Left ventricle myocardium inferior (tissue), 1 donor: ENCODE data around the gene TNIK. TPM values are rescaled to one million over a fixed set of nuclear protein-coding genes. Genes with fewer than 3 reads are reported as not detected.

Source experiments
- DNase-seq: peaks from one replicate; pipeline ENCODE4 v3.0.0-alpha.2; 2020
- H3K27ac ChIP-seq: fragments of 200-600 bp; replicated peaks from 2 replicates; pipeline ENCODE4 v1.8.0; 2021
- H3K27me3 ChIP-seq: fragments of 200-600 bp; 2 replicates; pipeline ENCODE4 v1.8.0; 2021; ENCODE audit warnings: low read depth
- H3K36me3 ChIP-seq: fragments of 200-600 bp; 2 replicates; pipeline ENCODE4 v1.8.0; 2021
- H3K4me1 ChIP-seq: fragments of 200-600 bp; 2 replicates; pipeline ENCODE4 v1.8.0; 2021
- H3K4me3 ChIP-seq: fragments of 200-600 bp; 2 replicates; pipeline ENCODE4 v1.8.0; 2021; ENCODE audit warnings: mild to moderate bottlenecking, moderate library complexity
- H3K9me3 ChIP-seq: fragments of 200-600 bp; replicated peaks from 2 replicates; pipeline ENCODE4 v1.8.0; 2021
- intact Hi-C: fragments of 100-400 bp; cut with micrococcal nuclease; formaldehyde crosslinking; loops from one replicate; pipeline ENCODE4 v1.11.0; 2022
- total RNA-seq: library from RNA; stranded (reverse); fragmentation: NEBNext Ultra II Directional; extraction: Animal tissue kit (Norgen Biotek cat#: 25700); gene quantifications from one replicate; pipeline ENCODE4 v1.2.1, GENCODE V29; 2021
- TF ChIP-seq, protein P1 (sequence below): fragments of 200-600 bp; IDR thresholded peaks from 2 replicates; pipeline ENCODE4 v1.8.0; 2021; ENCODE audit warnings: antibody characterized with exemption, mild to moderate bottlenecking, borderline replicate concordance
- donor health status: DM: no; HTN: yes; CAD: no; lungs with severe emphysema.

The TNIK gene
- total RNA-seq, 1 donor from 2014 or later: 28.6 TPM

DNA sequence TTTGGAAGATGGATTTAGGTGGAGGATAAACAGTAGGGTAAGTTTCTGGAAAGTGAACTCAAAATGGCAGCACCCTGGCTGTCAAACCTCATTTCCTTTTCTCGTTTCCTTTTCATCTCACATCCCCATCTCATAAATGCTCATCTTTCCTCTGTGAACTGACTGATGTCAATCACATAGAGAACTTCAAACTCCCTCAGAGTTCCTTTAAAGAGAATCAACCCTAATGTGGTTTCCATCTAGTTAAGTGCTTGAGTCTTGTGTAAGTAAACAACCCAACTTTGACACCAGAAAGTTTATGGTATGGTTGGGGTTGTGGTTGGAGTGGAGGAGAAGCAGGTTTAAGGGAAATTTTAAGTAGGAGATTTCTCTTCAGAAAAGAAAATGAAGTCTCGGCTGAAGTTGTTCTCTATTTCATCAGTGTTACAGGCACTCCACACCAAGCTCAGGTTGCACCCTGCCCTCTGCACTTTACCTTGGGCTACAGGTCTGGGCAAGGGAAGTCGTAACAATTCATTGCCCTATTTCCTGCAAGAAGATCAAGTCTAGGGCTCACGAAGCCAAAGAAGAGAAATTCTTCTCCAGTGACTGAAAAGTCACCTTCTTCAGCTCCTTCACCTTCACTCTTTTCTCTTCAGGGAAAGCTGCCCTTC is 34.4 kb upstream of the TNIK start:
- Histone ChIP-seq H3K27ac (no peak overlapping the region), H3K9me3 (no peaks in the 10 kb centered on the region), H3K4me1 (no peaks in the 10 kb centered on the region), H3K27me3 (no peaks in the 10 kb centered on the region), H3K4me3 (no peak overlapping the region), H3K36me3 (no peaks in the 10 kb centered on the region)
- TF ChIP-seq, protein P1, sequence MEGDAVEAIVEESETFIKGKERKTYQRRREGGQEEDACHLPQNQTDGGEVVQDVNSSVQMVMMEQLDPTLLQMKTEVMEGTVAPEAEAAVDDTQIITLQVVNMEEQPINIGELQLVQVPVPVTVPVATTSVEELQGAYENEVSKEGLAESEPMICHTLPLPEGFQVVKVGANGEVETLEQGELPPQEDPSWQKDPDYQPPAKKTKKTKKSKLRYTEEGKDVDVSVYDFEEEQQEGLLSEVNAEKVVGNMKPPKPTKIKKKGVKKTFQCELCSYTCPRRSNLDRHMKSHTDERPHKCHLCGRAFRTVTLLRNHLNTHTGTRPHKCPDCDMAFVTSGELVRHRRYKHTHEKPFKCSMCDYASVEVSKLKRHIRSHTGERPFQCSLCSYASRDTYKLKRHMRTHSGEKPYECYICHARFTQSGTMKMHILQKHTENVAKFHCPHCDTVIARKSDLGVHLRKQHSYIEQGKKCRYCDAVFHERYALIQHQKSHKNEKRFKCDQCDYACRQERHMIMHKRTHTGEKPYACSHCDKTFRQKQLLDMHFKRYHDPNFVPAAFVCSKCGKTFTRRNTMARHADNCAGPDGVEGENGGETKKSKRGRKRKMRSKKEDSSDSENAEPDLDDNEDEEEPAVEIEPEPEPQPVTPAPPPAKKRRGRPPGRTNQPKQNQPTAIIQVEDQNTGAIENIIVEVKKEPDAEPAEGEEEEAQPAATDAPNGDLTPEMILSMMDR: no peak
- no peak for DNase-seq
- intact Hi-C loops: no loop called here

DNA sequence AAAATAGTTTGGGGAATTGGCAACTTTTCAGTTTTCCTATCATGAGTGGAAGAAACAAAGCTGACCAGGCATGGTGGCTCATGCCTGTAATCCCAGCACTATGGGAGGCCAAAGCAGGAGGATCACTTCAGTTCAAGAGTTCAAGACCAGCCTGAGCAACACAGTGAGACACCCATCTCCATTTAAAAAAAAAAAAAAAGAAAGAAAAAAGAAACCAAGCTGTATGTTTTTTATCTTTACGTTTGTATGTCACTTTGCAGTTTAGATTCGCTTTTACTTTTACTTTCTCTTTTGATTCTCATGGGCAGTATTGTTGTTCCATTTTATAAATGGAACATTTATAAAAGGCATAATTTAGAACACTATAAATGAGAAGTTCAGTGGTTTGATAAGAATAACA is 31.2 kb upstream of the TNIK start:
- no peaks in the 10 kb centered on the region for H3K36me3 ChIP-seq
- intact Hi-C loops: no loop called here
- no peaks in the 10 kb centered on the region for H3K27me3 ChIP-seq
- no peaks in the 10 kb centered on the region for H3K4me1 ChIP-seq
- H3K4me3 ChIP-seq: no peak overlapping the region
- H3K27ac ChIP-seq: no peak overlapping the region
- H3K9me3 ChIP-seq: no peaks in the 10 kb centered on the region
- no peak for DNase-seq
- TF ChIP-seq, protein P1: no peak

GRCh38 chr3:171490901-171491300 is 30.7 kb upstream of the TNIK start:
- TF ChIP-seq, protein P1: no peak
- Histone ChIP-seq H3K36me3 (no peaks in the 10 kb centered on the region), H3K4me3 (no peak overlapping the region), H3K9me3 (no peaks in the 10 kb centered on the region), H3K27me3 (no peaks in the 10 kb centered on the region), H3K27ac (no peak overlapping the region), H3K4me1 (no peaks in the 10 kb centered on the region)
- no peak for DNase-seq
- intact Hi-C loops: no loop called here

- TF ChIP-seq, protein P1: no peak
- intact Hi-C loops: no loop called here
- Histone ChIP-seq H3K27ac (no peak overlapping the region), H3K9me3 (no peaks in the 10 kb centered on the region), H3K36me3 (no peaks in the 10 kb centered on the region), H3K27me3 (no peaks in the 10 kb centered on the region), H3K4me3 (no peak overlapping the region), H3K4me1 (no peaks in the 10 kb centered on the region)
- no peak for DNase-seq
Measured at GRCh38 chr3:171489348-171489747, 29.1 kb upstream of the TNIK start.

GRCh38 chr3:171488479-171488878 is 28.3 kb upstream of the TNIK start:
- no peak for DNase-seq
- H3K4me3 ChIP-seq: no peak overlapping the region
- no peak overlapping the region for H3K27ac ChIP-seq
- H3K36me3 ChIP-seq: no peaks in the 10 kb centered on the region
- TF ChIP-seq, protein P1: no peak
- intact Hi-C loops: no loop called here
- H3K27me3 ChIP-seq: no peaks in the 10 kb centered on the region
- H3K9me3 ChIP-seq: no peaks in the 10 kb centered on the region
- H3K4me1 ChIP-seq: no peaks in the 10 kb centered on the region

GRCh38 chr3:171487382-171487781 is 27.2 kb upstream of the TNIK start:
- no peaks in the 10 kb centered on the region for H3K27me3 ChIP-seq
- DNase-seq: no peak
- H3K27ac ChIP-seq: no peak overlapping the region
- no peak overlapping the region for H3K4me3 ChIP-seq
- H3K4me1 ChIP-seq: no peaks in the 10 kb centered on the region
- no peaks in the 10 kb centered on the region for H3K9me3 ChIP-seq
- H3K36me3 ChIP-seq: no peaks in the 10 kb centered on the region
- TF ChIP-seq, protein P1: no peak
- intact Hi-C loops: no loop called here
